NCI-H2196 (cell line): ENCODE results near the gene ZNF438.
A peak's percentile ranks its signal among the peaks of the same experiment; 100 is the strongest.
"Not testable (repeated sequence)": the region's sequence is repeated elsewhere in the genome, so short reads cannot be mapped to it uniquely, and the experiment has no call there.

Experiments
- DNase-seq: peaks from one replicate; lab custom pipeline; 2025; ENCODE audit not compliant: unreplicated experiment; lab: John Stamatoyannopoulos, UW

The ZNF438 gene

GRCh38 chr10:31042670-31043069 is 11.0 kb upstream of the ZNF438 start:
- DNase-seq = no peak

DNA sequence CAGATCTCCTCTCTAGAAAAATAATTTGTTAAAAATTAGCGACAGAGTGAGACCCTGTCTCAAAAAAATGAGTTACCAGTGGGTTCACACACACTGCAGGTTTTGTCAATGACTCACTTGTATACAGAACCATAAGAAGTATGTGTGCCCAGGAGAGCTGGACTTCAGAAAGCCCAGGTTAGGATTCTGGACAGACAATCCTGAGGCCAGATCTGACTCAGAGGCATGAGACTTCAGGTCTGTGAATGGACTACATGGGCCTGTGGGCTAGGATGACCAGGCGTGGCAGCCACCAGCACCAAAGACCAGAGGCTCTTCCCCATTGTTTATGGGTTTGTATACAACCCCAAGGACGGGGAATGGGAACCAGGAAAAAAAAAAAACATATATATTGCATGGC is 9.3 kb upstream of the ZNF438 start:
- no peak for DNase-seq

DNA sequence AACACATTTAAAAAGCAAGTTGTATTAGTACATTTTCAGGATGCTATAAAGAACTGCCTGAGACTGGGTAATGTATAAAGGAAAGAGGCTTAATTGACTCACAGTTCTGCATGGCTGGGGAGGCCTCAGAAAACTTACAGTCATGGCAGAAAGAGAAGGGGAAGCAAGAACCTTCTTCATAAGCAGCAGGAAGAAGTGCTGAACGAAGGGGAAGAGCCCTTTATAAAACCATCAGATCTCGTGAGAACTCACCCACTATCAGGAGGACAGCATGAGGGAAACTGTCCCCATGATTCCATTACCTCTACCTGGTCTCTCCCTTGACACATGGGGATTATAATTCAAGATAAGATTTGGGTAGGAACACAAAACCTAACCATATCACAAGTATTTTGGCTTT is 7.3 kb upstream of the ZNF438 start:
- not testable (repeated sequence) for DNase-seq

- no peak for DNase-seq
Observed at GRCh38 chr10:31037749-31038148, 6.1 kb upstream of the ZNF438 start.

DNA sequence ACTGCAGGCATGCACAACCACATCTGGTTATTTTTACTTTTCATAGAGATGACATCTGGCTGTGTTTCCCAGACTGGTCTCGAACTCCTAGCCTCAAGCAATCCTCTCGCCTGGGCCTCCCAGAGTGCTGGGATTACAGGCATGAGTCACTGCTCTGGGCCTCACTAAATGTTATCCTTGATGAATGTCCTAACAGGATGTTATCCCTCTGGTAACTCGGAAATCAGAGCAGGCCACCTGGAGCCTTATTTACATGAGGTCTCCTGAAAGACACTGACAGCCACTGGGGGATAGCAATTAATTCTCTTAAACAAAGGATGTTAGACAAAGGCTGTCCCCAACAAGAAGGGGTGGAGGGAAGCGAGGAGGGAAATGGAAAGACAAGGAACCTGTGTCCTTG is 4.5 kb upstream of the ZNF438 start:
- no peak for DNase-seq

DNA sequence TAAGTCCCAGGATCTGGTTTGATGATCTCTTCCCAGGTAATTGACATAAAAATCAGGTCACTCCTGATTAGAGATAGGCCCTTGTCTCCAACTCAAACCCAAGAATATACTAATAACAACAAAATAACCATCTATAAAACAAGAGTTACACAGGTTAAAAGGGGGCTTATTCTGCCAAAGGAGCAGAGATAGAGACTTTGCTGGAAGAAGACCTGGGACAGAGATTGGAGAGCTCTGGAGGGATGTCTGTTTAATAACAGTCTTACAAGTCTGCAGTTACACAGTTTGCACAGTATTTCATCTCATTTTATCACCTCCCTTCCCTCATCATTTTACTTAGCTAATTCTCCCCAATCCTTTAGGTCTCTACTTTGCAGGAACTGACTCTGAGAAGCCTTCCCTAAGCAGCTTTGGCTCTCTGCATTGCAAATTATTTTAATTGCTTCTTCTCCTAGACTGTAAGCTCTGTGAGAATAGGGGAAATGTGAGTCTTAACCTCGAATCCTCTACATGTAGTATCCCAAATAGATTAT is 3.7 kb upstream of the ZNF438 start:
- DNase-seq = no peak

GRCh38 chr10:31034098-31034909 is 2.6 kb upstream of the ZNF438 start:
- no peak for DNase-seq

DNA sequence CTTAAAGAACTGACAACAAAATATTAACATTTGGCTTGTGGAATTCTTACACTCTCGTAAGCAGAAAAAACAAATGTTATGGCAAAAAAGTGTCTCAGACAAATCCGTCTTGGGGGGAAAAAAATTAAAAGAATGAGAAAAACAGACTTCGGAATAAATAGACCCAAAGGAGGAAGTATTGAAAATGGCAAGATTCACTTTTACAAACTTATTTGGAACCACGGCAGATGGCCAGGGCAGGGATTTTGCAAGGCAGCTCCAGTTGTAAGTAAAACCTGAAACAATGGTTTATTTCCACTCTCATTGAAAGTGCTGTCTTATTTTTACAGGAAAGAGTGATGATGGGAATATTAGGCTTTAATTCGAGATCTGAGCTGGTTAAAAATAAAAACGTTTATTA is 1.5 kb upstream of the ZNF438 start:
- no peak for DNase-seq

DNA sequence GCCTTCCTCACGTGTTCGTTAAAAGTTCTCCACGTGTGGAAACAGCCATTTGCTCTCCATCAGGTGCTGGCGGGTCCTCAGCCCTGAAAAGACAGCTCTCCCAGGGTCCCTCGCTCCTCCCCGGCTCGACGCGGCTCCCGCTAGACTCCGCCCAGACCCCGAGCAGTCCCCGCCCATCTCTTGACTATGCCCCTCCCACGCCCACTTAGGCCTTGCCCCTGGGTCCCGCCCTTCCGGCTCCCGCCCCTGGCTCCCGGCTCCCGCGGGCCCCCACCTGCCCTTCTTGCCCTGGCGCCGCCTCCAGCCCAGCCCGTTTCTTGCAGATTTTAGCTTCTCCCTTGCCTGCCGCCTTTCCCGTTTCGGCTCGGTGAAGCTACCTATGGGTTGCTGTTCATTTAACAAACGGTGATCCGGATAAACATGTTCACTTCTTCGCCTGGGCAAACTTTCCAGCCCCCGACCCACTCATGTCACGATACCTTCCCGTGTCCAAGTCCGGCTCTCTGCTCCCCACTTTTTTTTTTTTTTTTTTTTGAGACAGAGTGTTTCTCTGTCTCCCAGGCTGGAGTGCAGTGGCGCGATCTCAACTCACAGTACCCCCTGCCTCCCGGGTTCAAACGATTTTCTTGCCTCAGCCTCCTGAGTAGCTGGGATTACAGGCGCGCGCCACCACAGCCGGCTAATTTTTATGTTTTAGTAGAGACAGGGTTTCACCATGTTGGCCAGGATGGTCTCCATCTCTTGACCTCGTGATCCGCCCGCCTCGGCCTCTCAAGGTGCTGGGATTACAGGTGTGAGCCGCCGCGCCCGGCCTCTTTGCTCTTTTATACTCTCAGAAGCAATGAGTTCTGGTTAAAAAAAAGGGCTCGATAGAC is 830 bp upstream of the ZNF438 start:
- peak; percentile 83 for DNase-seq

DNA sequence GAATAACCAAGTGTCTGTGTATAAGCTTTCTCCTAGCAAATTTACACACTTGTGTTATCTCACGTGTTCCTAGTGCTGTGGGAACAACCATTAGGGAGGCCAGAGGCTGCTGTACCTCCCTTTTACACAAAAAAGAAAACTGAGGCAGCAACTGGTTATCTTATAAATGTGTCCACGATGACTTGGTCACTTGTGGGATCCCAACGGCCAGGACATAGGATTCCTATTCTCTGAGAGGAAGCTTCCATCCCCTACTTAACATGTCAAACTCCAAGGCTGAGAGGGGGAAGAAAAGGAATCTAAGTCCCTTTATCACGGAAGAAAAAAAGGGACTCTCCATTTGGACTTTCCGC is 484 bp downstream of the ZNF438 start:
- no peak for DNase-seq

DNA sequence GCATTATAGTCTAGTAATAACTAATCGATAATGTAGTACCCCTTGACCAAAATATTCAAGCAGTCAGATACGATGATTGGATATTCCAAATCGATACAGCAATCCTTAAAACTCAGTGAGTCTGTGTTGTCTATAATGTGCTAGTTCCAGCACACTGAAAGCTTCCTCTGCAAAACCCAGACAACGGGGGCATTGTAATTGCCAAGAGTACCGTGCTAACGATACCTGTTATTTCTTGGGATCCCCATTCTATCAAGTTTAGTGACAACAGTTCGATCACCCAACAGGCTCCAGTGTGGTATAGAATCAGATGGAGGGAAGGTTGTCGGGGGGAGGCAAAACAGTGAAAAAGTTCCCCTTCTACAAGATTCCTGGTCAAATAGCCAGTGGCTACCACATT is 865 bp downstream of the ZNF438 start:
- DNase-seq = no peak

- no peak for DNase-seq
Observed at GRCh38 chr10:31030260-31030659, 1.4 kb downstream of the ZNF438 start.

DNA sequence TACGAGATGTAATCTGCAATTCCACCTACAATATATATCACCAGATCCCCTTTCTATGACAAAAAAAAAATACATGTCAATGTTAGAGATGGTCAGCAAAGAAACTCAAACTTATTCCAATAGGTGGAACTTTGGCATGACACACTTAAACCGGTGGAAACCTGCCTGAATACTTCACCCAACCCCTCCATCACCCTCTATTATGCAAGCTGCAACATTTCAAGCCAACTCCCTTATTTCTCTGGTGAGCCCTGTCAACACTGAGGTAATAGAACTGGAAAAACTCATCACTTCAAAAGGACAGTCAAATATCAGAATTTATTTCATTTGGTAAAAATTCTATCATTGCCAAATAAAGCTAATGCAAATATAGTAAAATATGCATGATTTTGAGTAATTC is 3.6 kb downstream of the ZNF438 start:
- no peak for DNase-seq

- not testable (repeated sequence) for DNase-seq
Observed at GRCh38 chr10:31026279-31026678, 5.4 kb downstream of the ZNF438 start.

GRCh38 chr10:31025142-31025541 is 6.5 kb downstream of the ZNF438 start:
- no peak for DNase-seq

DNA sequence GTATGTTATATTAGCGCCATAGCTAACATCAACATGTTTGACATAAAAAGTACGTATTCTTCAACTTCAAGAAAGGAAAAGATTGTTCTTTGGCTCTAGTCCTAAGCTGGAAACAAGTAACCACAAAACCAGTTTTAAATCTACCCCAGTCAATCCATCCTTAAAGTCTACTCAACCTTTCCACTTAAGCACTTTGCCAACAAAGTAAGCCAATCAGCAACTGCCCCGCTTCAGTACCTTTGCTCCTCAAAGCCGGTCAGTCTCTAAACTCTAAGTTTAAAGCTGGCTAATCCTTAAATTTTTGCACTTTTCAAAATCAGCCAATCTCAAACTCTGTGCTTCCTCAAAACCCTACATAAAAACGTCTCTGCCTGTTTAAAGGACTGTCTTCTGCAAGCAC is 8.1 kb downstream of the ZNF438 start:
- DNase-seq = no peak

- DNase-seq = no peak
Observed at GRCh38 chr10:31020209-31020608, 11.5 kb downstream of the ZNF438 start.

DNA sequence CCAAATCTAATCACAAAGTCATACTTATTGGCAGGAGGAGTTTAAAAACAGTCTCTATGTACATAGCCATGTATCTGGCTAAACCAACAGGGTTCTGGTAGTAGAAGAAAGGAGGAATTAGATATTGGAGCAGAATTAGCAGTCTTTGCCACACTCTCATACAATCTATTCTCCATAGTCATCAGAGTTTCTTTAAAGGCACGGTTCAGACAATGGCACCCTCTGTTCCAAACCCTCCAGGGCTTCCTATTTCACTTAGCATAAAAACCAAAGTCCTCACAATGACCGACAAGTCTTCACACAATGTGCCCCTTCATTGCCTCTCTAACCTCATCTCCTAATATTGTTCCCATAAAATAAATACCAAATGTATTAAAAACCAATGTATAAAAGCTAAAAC is 12.7 kb downstream of the ZNF438 start:
- DNase-seq = no peak

- no peak for DNase-seq
Observed at GRCh38 chr10:31018356-31018750, 13.3 kb downstream of the ZNF438 start.

DNA sequence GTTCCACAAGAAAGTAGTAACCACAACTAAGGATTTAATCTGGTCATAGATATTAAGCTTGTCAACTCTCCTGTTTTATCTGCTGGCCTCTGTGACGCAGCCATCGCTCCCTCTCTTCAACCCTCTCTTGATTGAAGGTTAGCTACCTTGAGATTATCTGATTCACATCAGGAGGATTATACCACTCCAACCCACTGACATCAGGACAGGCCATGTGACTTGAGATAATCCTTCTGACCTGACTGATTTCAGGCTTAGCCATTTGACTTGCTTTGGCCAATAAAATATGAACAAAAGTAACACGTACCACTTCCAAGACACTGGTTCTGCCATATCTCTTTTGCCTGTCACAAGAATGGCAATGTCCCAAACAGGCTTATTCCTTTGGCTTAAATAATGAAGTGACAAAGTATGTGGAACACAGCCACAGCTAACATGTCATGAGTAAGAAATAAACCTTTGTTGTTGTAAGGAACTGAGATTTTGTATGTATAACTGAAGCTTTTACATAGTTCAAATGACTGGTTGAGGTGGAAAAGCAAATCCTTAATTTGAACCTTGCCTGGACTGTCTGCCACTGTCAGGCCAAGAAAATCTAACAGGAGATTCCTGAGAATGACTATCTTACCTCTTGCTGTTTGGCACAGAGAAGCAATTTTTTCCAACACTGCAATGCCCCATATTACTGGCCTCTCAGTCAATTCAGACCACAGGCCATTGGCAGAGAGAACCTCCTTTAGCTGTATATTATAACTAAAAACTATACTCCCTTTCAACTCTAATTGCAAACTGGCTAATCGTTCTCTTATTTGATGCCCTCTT is 13.9 kb downstream of the ZNF438 start:
- DNase-seq = no peak

GRCh38 chr10:31014161-31014875 is 17.3 kb downstream of the ZNF438 start:
- DNase-seq = no peak
